ENCODE data around the gene AOPEP. TPM values are rescaled to one million over a fixed set of nuclear protein-coding genes. Genes with fewer than 3 reads are reported as not detected.

The AOPEP gene
- total and polyA plus RNA-seq, 8 donors, result 73.9 to 407 (median 101) TPM

DNA sequence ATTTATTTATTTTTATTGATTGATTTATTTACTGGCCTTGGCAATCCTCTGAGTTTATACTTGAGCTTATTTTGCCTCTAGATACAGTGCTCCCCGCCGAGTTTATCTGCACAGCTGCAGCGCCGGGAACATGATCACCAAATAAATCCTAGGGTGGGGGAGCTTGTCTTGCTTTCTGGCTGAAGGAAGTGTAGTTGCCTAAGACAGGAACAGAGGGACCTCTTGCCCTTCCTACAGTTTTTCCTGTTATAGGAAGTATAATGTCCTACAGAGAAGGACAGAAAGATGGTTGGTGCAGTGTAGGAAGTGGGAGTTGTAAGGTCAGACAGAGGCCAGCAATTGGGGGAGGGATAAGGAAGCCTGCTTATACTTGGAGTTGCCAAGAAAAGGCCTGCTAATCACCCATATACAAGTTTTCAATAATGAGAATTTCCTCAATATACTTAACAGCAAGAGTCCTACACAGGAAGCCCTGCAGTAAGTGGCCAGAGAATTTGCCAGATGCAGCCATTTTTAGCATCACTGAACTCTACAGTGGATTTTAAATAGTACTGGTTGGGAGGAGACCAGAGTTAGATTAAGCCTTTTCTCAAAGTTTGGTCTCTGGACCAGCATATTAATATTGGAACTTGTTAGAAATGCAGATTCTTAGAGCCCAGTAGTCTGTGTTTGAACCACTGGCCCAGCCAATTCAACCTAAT, 7.7 kb downstream of the AOPEP start:
- WGBS, 5 donors, result 45 to 62% (median 52%) methylated on average over 4 of the region's 4 CpGs
- Histone ChIP-seq H3K4me1 (peaks cover 0 to 13% (median 2%) of the 10 kb centered on the region in 4 donors), H3K27ac (peak overlapping the region in 1 of 5 donors; percentile 0), H3K9me3 (no peaks in the 10 kb centered on the region), H3K27me3 (no peaks in the 10 kb centered on the region), H3K4me3 (no peak overlapping the region), H3K36me3 (peaks cover 0 to 14% (median 5%) of the 10 kb centered on the region in 4 donors)
- TF ChIP-seq CTCF (IDR thresholded peaks at IDR 0.05) (no peak), POLR2A (IDR thresholded peaks at IDR 0.05) (no peak), POLR2AphosphoS5 (IDR thresholded peaks at IDR 0.05) (no peak), EP300 (IDR thresholded peaks at IDR 0.05) (no peak)
- peak in 1 of 2 donors; percentile 30 for DNase-seq
- intact Hi-C loops (cut with DNase I; ENCODE audit: low total_unique reads), result no loop called here

GRCh38 chr9:94736759-94737158, 10.3 kb downstream of the AOPEP start:
- no peak overlapping the region for H3K27ac ChIP-seq
- TF ChIP-seq POLR2A (IDR thresholded peaks at IDR 0.05), result no peak
- TF ChIP-seq EP300 (IDR thresholded peaks at IDR 0.05), result no peak
- no peak for TF ChIP-seq CTCF (IDR thresholded peaks at IDR 0.05)
- no peak for TF ChIP-seq POLR2AphosphoS5 (IDR thresholded peaks at IDR 0.05)
- intact Hi-C loops (cut with DNase I; ENCODE audit: low total_unique reads), result no loop called here
- DNase-seq, result no peak
- no peaks in the 10 kb centered on the region for H3K9me3 ChIP-seq
- H3K36me3 ChIP-seq, result peaks cover 0 to 14% (median 5%) of the 10 kb centered on the region in 4 donors
- no peaks in the 10 kb centered on the region for H3K27me3 ChIP-seq
- H3K4me3 ChIP-seq, result no peak overlapping the region
- H3K4me1 ChIP-seq, result peaks cover 0 to 13% (median 2%) of the 10 kb centered on the region in 4 donors

DNA sequence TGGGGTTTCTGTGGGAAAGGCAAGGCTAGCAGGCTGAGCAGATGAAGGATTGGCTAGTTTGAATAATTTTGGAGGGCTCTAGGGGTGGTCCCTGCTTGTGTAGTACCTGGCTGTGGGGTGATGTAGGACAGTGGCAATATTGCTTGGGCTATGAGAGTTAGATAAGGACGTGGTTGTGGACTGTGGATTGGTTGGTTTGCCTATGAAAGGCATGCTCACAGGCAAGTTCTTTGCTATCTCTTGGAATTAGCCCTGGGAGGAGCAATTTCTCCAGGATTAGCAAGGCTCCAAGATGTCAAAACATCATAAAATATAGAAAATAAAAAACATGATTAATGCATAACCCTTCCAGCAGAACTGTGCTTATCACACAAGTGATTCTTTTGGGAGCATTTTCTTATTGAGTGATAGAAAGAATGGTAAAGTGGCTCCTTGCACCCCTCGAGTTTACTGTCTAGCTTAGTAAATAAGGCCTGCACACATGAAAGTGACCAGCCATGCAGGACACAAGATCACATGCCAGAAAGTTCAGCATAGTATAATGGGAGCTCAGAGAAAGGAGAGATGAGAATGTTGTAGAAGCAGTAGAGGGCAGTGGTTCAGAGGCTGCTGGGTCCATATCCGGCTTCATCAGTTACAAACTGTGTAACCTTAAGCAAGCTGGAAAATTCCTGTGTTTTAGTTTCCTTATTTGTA, 13.8 kb downstream of the AOPEP start:
- H3K36me3 ChIP-seq, result peaks cover 0 to 4% (median 0%) of the 10 kb centered on the region in 4 donors
- TF ChIP-seq POLR2A (IDR thresholded peaks at IDR 0.05), result no peak
- TF ChIP-seq EP300 (IDR thresholded peaks at IDR 0.05), result no peak
- TF ChIP-seq CTCF (IDR thresholded peaks at IDR 0.05), result no peak
- no peak for TF ChIP-seq POLR2AphosphoS5 (IDR thresholded peaks at IDR 0.05)
- 42 to 64% (median 43%) methylated on average over 3 of the region's 3 CpGs for WGBS, 5 donors
- intact Hi-C loops (cut with DNase I; ENCODE audit: low total_unique reads), result no loop called here
- H3K9me3 ChIP-seq, result no peaks in the 10 kb centered on the region
- no peak overlapping the region for H3K27ac ChIP-seq
- DNase-seq, result no peak
- no peak overlapping the region for H3K4me3 ChIP-seq
- no peaks in the 10 kb centered on the region for H3K27me3 ChIP-seq
- peaks cover 0 to 7% (median 0%) of the 10 kb centered on the region in 4 donors for H3K4me1 ChIP-seq

GRCh38 chr9:94741866-94742265, 15.4 kb downstream of the AOPEP start:
- intact Hi-C loops (cut with DNase I; ENCODE audit: low total_unique reads), result no loop called here
- no peak for TF ChIP-seq EP300 (IDR thresholded peaks at IDR 0.05)
- Histone ChIP-seq H3K9me3 (no peaks in the 10 kb centered on the region), H3K27me3 (no peaks in the 10 kb centered on the region), H3K36me3 (no peaks in the 10 kb centered on the region), H3K4me1 (peaks cover 0 to 7% (median 3%) of the 10 kb centered on the region in 4 donors), H3K27ac (no peak overlapping the region), H3K4me3 (no peak overlapping the region)
- WGBS, 5 donors, result 64 to 73% (median 70%) methylated on average over 3 of the region's 3 CpGs
- peak in 1 of 2 donors; percentile 49 for DNase-seq
